ENCODE measurements around the gene NCKIPSD.
"Not testable (repeated sequence)": the region's sequence is repeated elsewhere in the genome, so short reads cannot be mapped to it uniquely, and the experiment has no call there.

Gene NCKIPSD

DNA sequence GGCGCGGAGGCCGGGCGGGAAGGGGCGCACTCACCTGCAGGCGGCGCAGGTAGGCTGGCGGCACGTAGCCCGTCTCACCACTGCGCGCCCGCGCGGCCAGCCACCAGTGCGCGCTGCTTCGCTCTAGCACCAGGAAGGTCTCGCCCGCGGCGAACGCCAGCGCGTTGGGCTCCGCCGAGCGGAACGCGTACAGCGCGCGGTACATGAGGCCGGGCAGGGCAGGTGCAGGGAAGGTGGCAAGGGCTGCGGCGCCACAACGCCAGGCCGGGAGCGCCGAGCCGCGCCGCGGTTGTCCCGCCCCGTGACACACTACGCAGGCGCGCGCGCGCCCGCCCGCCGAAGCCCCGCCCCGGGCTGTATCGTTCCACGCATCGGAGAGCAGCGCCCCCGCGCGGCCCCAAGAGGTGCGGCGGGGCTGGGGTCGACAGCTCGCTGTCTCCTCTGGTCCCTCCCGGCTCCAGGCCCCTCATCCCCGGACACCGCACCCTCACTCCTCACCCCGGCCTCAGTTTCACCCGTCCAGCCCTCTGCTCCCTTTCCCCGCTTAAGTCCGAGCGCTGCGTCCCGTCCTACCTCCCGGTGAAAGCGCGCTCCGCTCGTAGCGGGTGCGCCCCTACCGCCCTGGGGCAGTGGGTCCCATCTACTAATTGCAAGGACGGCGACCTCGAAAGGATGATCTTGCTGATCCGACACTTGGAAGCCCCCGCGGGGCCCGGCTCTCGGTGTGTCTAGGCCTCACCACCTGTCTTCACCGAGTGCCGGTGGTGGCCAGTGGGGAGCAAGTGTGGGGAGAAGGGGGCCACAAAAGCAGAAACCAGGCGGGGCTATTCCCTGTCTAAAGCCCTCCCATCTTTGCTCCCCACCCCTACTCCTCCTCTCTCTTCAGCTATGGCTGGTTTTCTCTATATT lies at the start of gene NCKIPSD:
Gene NCKIPSD (minus strand): TSS at position 313 of the 909 bp plus-strand sequence. CDS start 108 bp downstream, at position 205.
- DNase-seq (ENCODE audit: low spot score) = peak; percentile 88

DNA sequence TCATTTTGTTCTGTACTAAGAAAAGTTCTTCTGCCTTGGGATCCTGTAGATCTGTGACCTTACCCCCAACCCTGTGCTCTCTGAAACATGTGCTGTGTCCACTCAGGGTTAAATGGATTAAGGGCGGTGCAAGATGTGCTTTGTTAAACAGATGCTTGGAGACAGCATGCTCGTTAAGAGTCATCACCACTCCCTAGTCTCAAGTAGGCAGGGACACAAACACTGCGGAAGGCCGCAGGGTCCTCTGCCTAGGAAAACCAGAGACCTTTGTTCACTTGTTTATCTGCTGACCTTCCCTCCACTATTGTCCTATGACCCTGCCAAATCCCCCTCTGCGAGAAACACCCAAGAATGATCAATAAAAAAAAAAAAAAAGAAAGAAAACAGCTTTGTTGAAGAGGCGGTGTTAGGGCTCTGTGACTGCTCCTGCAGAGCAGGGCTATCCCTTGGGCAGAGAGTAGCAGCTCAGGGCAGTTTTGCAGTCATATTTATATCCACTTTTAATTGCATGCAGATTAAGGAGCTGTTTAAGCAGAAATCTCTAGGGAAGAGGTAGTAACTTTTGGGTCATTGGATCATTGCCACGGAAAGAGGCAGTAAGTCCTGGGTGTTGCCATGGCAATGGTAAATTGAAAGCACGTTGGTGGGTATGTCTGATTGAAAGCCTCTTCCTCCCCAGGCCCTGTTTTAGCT lies 49.5 kb upstream of the NCKIPSD start:
- not testable (repeated sequence) for DNase-seq (ENCODE audit: low spot score)

DNA sequence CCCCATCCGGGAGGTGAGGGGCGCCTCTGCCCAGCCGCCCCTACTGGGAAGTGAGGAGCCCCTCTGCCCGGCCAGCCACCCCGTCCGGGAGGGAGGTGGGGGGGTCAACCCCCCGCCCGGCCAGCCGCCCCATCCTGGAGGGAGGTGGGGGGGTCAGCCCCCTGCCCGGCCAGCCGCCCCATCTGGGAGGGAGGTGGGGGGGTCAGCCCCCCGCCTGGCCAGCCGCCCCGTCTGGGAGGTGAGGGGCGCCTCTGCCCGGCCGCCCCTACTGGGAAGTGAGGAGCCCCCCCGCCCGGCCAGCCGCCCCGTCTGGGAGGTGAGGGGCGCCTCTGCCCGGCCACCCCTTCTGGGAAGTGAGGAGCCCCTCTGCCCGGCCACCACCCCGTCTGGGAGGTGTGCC lies 48.8 kb upstream of the NCKIPSD start:
- not testable (repeated sequence) for DNase-seq (ENCODE audit: low spot score)

DNA sequence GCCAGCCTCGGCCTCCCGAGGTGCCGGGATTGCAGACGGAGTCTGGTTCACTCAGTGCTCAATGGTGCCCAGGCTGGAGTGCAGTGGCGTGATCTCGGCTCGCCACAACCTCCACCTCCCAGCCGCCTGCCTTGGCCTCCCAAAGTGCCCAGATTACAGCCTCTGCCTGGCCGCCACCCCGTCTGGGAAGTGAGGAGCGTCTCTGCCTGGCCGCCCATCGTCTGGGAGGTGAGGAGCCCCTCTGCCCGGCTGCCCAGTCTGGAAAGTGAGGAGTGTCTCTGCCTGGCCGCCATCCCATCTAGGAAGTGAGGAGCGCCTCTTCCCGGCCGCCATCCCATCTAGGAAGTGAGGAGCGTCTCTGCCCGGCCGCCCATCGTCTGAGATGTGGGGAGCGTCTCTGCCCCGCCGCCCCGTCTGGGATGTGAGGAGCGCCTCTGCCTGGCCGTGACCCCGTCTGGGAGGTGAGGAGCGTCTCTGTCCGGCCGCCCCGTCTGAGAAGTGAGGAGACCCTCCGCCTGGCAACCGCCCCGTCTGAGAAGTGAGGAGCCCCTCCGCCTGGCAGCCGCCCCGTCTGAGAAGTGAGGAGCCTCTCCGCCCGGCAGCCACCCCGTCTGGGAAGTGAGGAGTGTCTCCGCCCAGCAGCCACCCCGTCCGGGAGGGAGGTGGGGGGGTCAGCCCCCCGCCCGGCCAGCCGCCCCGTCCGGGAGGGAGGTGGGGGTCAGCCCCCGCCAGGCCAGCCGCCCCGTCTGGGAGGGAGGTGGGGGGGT lies 48.2 kb upstream of the NCKIPSD start:
- not testable (repeated sequence) for DNase-seq (ENCODE audit: low spot score)

DNA sequence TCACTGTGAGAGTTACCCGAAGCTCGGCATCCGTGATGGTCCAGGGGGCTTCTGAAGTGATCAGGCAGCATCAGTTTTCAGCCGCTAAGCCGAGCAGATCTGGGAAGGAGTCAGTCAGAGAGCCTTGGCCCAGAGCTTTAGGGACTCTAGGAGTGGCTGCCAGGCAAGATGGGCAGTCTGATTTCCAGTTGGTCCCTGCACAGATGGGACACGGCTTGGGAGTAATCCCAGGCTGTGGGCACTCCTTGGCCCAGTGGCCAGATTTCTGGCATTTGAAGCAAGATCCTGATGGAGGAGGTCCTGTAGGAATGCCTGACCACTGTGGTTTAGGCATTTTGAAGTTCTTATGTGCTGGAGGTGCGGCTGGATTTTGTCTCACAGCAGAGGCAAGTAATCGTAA lies 41.8 kb upstream of the NCKIPSD start:
- no peak for DNase-seq (ENCODE audit: low spot score)

DNA sequence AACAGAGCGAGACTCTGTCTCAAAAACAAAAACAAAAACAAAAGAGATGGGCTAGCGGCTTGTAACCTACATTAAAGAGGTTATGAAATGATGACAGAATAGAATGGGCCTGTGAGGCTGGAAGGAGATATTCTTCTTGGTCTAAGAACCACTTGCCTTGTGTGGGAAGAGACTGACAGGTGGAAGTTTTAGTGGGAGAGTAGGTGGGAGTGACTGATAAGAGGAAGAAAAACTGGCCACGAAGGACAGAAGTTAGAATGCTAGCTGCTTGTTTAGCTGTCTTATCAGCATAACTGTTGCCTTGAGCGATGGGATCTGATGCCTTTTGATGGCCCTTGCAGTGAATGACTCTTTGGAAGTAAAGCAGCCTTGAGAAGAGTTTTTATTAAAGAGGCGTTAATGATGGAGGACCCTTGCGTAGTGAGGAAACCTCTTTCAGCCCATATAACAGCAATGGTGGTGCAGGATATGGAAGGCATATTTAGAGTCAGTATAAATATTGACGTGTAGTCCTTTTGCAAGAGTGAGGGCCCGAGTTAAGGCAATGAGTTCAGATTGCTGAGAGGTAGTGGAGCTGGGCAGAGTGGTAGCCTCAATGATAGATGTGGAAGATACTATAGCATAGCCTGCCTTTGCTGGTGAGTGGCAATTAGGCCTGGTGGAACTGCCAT lies 39.6 kb upstream of the NCKIPSD start:
- DNase-seq (ENCODE audit: low spot score) = not testable (repeated sequence)

DNA sequence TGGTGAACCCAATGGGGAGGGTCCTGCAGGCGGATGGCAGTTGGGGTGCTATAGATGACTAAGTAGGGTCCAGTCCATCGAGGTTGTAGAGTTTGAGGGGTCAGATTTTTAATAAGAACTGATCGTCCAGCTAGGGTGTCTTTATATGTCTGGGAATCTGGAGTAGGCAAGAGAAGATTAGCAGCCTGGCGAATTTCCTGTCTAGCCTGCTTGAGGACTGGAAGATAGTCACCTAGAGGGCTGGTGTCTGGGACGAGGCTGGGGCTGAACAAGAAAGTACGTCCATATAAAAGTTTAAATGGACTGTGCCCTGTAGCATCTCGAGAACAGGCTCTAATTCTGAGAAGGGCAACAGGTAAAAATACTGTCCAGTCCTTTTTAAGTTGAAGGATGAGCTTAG lies 38.0 kb upstream of the NCKIPSD start:
- no peak for DNase-seq (ENCODE audit: low spot score)

DNA sequence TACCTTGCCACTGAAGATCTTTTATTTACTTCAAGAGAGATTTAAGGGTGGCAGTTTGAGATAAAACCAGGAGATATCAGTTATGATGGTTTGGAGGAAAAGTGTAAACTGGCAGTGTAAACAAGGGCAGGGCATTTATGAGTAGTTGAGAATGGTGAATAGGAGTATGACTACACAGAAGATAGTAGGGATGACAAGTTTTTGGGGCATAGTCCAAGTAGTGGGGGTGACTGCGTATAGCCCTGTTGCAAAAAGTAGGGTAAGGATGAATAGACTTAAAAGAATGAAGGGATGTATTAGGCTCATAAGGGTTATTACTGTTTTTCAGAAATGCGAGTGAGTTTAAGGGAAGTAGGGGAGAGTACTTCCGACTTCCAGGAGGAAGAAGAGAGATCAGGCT lies 37.6 kb upstream of the NCKIPSD start:
- DNase-seq (ENCODE audit: low spot score) = not testable (repeated sequence)

DNA sequence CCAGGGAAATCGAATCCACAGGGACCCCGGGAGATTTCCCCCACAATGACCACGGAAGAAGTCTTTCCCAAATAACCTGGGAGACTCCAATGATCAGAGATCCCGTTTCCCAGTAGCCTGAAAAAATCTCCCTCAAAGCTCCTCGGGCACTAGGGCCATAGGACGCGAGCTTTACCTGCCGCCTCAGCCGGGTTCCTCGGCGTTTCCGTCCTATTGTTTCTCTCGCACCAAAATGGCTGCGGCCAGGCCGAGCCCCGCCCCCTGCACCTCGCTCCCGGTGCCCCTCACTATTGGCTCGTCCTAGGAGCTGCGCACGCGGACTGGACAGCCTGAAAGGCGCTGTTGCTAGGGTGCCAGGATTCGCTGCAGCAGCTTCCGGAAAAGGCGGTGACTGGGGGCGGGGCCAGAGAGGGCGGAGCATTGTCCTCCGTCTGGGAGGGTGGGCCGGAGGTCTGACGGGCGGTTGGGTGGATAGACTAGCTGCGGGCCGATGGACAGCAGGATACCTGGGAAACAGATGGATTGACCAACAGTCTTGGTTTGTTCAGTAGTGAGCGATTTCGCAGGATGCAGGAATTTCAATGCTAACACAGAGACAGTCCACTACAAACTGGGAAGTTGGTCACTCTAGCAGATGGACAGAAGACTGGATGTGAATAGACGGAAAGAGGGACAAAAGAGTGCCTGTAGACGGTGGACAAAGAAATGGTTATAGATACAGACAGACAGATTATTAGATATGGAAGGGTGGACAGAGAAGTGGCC lies 31.4 kb upstream of the NCKIPSD start, which contains the start of gene IP6K2:
Gene IP6K2 (minus strand): TSS at position 240 of the 765 bp plus-strand sequence. CDS start 21,930 bp downstream, outside the sequence.
- DNase-seq (ENCODE audit: low spot score) = peak; percentile 98

DNA sequence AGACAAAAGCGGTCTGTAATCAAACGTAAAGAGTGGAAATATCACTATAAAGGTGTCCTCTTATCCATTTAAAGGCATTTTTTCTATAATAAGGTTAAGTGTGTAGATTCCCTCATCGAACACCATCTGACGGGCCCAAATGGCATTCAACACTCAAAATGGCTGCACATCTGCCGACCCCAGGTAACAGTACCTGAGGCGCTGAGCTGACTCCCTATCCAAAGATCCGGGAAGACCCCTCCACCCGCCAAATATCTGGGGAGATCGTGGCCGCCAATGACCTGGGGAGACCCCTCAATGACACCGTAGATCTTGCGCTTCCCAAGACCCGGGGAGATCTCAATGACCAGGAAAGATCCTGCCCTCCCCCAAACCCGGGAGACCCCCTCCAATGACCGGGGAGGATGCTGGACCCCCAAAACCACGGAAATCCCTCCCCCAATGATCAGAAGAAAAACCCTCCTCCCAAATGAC lies 30.8 kb upstream of the NCKIPSD start:
- DNase-seq (ENCODE audit: low spot score) = peak; percentile 47

DNA sequence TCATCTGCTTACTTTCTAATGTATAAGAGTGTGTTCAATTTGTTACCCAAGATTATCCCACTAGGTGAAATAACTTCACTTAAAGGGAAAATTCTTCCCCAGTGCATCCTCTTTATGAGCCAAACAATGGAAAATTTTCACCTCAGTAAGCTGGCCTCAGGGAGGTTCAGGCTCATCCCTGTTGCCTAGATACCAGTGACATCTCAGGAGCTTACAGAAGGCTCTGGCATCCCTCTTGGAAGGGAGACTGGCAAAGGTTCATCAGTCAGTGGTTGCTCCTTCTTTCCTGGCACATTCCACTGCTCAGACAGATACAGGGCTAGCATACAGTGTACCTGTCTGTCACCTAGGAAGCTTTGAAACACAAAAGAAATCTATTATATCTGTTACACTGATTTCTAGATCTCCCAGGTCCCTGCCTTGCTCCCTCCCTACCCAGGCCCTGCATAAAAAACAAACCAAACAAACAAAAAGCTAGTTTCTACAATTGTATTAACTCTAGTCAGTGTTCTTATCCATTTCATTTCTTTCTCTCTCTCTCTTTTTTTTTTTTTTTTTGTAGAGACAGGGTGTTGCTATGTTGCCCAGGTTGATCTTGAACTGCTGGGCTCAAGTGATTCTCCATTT lies 29.6 kb upstream of the NCKIPSD start:
- DNase-seq (ENCODE audit: low spot score) = peak; percentile 82

DNA sequence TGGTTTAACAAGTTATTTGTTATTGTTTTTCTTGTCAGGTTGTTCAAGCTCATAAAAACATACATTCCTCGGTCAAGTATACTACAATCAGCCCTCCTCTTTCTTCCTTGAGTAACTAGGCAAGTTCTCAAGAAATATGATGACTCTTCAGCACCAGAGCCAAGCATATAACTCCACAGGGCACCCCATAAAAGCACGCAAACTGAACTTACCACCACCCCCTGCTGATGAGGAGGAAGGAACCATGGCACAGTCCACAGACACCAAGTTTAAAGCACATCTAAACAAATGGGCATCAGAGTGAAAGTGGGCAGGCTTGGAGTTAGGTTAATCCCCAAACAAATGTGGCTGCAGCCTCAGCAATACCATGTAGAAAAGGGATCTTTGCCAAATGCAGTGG lies 26.0 kb upstream of the NCKIPSD start:
- DNase-seq (ENCODE audit: low spot score) = no peak

DNA sequence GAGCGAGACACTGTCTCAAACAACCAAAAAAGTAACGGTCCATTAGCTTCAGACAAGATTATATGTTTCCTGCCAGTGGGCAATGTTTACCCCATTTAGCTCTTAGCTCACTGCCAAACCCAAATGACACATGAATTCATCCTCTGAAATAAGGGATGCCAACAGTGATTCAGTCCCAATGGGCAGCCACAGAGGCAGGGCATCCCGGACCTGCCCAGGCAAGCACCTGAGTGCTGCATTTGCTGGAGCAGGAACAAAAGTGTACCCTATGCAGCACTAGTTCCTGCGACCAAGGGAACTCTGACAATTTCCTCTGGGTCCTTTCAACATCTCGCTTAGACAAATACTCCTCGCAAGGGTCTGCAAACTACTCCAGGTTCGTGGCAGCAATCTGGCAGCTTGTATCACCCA lies 23.3 kb upstream of the NCKIPSD start:
- peak; percentile 87 for DNase-seq (ENCODE audit: low spot score)

DNA sequence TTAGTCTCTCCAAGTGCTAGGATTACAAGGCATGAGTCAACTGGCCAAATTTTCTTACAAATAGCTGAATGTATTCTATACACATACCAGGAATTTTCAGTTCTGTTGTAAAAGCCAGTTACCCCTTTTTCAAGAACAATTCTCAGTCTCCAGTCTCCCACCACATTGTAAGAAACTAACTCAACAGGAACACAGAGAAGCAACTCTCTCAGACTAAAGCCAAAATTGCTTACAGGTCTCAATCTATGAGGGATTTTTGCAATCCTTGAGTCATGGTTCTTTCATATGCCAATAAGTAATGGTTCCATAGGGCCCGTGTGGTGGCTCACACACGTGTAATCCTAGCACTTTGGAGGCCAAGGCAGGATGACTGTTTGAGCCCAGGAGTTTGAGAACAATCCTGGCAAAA lies 22.8 kb upstream of the NCKIPSD start:
- DNase-seq (ENCODE audit: low spot score) = peak; percentile 54

DNA sequence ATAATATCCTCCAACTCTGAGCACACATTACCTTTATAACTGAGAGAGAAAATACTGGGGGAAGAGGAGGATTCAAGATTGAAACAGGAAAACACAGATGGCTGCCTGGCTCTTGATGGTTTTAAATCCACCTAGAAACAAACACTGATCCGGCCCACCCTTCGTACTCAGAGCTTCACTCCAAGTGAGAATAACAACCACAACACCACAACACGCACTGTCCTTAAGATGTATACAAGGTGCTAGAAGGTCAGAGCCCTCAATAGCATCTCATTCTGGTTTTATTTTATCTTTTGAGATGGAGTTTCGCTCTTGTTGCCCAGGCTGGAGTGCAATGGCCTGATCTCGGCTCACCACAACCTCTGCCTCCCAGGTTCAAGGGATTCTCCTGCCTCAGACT lies 21.4 kb upstream of the NCKIPSD start:
- no peak for DNase-seq (ENCODE audit: low spot score)

DNA sequence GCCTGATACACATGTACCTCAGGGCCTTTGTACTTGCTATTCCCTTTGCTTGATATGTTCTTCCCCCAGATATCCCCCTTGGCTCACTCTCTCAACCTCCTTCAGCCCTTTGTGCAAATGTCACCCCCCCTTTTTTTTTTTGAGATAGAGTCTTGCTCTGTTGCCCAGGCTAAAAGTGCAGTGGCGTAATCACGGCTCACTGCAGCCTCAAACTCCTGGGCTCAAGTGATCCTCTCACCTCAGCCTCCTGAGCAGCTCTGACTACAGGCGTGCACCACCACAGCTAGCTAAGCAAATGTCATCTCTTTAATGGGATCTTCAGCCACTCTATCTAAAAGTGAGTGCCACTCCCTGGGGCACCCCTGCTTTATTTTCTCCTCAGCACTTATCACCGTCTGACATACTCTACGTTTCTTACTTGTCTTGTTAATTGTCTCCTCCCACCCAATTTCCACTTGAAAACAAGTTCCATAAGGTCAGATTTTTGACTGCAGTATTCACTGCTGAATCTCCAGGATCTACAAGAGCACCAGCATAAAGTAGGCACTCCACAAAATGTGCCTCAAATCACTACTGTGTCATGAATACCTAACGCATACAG lies 16.7 kb upstream of the NCKIPSD start:
- DNase-seq (ENCODE audit: low spot score) = no peak

DNA sequence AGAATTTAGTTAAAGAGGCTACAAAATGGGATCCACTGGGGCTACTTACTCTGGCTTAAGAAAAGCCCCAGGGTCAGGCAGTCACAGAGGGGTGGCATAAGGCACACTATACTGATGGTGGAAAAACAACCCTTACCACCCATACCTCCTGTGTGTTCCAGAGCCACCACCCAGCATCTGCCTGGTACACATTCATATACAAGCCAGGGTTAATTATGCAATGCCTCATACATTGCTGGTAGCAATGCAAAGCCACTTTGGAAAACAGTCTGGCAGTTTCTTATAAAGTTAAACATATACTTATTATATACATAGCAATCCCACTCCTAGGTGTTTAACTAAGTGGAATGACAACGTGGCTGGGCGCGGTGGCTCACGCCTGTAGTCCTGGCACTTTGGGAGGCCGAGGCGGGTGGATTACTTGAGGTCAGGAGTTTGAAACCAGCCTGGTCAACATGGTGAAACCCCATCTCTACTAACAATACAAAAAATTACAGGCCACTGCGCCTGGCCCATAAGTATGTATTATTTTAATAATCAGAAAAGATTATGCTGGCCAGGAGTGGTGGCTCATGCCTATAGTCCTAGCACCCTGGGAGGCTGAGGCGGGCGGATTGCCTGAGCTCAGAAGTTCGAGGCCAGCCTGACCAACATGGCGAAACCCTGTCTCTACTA lies 15.2 kb upstream of the NCKIPSD start:
- no peak for DNase-seq (ENCODE audit: low spot score)

DNA sequence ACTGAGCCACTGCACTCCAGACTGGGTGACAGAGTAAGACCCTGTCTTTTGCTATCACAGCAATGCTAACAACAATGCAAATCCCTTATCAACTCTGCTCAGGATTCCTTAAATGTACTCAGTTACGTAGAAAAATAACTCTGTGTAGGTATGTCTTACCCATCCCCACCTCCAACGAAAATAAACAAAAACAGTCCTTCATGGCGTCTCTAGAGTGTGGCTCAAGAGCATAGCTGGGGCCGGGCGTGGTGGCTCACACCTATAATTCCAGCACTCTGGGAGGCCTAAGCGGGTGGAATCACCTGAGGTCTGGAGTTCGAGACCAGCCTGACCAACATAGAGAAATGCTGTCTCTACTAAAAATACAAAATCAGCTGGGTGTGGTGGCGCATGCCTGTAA lies 13.2 kb upstream of the NCKIPSD start:
- no peak for DNase-seq (ENCODE audit: low spot score)

DNA sequence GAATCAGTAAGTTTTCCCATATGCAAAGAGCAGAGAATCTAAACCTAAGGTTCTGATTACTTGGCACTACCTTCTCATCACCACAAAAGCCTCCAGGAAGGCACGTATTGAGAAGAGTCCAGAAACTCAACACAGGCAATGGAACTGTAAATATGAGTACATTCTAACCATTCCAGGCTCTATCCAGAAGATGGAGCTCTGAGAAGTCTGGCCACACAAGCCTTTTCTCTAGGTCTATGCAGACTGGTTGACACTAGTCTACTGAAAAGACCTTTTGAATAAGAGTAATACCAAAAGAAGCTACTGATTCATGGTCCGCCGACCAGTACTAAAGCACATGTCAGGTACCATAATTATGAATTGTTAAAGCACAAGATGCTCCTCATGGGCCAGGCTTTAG lies 12.2 kb upstream of the NCKIPSD start:
- no peak for DNase-seq (ENCODE audit: low spot score)
